Neural cell (in vitro differentiated cells): Measurements from ENCODE around the gene COLEC12.

Source experiments
- EP300 ChIP-seq: fragments of 450-650 bp; conservative IDR thresholded peaks from 2 replicates; pipeline ENCODE4 v1.6.1; 2014; ENCODE audit warnings: antibody characterized with exemption, mild to moderate bottlenecking, moderate library complexity; ENCODE audit not compliant: poor library complexity, severe bottlenecking
- RAD21 ChIP-seq: fragments of 450-650 bp; conservative IDR thresholded peaks from 2 replicates; pipeline ENCODE4 v1.6.1; 2014; ENCODE audit warnings: antibody characterized with exemption, mild to moderate bottlenecking, moderate library complexity
- TF ChIP-seq, protein P1 (sequence below): IDR thresholded peaks from 2 replicates; pipeline ENCODE4 v1.6.1; 2012; ENCODE audit warnings: borderline replicate concordance
- TF ChIP-seq, protein P2 (sequence below): fragments of 450-650 bp; IDR thresholded peaks from 2 replicates; pipeline ENCODE4 v1.5.1; 2014; ENCODE audit warnings: antibody characterized with exemption, mild to moderate bottlenecking, moderate library complexity; ENCODE audit not compliant: poor library complexity, severe bottlenecking

GRCh38 chr18:328928-329327 is 171.6 kb downstream of the COLEC12 start:
- TF ChIP-seq, protein P1, sequence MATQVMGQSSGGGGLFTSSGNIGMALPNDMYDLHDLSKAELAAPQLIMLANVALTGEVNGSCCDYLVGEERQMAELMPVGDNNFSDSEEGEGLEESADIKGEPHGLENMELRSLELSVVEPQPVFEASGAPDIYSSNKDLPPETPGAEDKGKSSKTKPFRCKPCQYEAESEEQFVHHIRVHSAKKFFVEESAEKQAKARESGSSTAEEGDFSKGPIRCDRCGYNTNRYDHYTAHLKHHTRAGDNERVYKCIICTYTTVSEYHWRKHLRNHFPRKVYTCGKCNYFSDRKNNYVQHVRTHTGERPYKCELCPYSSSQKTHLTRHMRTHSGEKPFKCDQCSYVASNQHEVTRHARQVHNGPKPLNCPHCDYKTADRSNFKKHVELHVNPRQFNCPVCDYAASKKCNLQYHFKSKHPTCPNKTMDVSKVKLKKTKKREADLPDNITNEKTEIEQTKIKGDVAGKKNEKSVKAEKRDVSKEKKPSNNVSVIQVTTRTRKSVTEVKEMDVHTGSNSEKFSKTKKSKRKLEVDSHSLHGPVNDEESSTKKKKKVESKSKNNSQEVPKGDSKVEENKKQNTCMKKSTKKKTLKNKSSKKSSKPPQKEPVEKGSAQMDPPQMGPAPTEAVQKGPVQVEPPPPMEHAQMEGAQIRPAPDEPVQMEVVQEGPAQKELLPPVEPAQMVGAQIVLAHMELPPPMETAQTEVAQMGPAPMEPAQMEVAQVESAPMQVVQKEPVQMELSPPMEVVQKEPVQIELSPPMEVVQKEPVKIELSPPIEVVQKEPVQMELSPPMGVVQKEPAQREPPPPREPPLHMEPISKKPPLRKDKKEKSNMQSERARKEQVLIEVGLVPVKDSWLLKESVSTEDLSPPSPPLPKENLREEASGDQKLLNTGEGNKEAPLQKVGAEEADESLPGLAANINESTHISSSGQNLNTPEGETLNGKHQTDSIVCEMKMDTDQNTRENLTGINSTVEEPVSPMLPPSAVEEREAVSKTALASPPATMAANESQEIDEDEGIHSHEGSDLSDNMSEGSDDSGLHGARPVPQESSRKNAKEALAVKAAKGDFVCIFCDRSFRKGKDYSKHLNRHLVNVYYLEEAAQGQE = no peak
- TF ChIP-seq, protein P2, sequence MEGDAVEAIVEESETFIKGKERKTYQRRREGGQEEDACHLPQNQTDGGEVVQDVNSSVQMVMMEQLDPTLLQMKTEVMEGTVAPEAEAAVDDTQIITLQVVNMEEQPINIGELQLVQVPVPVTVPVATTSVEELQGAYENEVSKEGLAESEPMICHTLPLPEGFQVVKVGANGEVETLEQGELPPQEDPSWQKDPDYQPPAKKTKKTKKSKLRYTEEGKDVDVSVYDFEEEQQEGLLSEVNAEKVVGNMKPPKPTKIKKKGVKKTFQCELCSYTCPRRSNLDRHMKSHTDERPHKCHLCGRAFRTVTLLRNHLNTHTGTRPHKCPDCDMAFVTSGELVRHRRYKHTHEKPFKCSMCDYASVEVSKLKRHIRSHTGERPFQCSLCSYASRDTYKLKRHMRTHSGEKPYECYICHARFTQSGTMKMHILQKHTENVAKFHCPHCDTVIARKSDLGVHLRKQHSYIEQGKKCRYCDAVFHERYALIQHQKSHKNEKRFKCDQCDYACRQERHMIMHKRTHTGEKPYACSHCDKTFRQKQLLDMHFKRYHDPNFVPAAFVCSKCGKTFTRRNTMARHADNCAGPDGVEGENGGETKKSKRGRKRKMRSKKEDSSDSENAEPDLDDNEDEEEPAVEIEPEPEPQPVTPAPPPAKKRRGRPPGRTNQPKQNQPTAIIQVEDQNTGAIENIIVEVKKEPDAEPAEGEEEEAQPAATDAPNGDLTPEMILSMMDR = no peak
- TF ChIP-seq EP300 = no peak
- TF ChIP-seq RAD21 = no peak
